Right lobe of liver (tissue), 4 donors: Measurements from ENCODE around the gene ALK.

Experiments
- CTCF ChIP-seq, 4 donors: fragments of 200-600 bp in 3 of 4; fragments of 450-650 bp in 1 of 4; IDR thresholded peaks; one replicate each; pipeline versions ENCODE4 v1.5.1 to v1.8.0; 2016 to 2022; ENCODE audit warnings: antibody characterized with exemption in 4 of 4, mild to moderate bottlenecking in 2 of 4
- POLR2A ChIP-seq: fragments of 450-650 bp; IDR thresholded peaks from one replicate; pipeline ENCODE4 v1.6.1; 2017; ENCODE audit warnings: antibody characterized with exemption, mild to moderate bottlenecking
- donor health status: DM: no; HTN: no; CAD: no.
- donor health status: DM: no; HTN: no; CAD: no.
- donor health status: DM: no; HTN: yes; CAD: no.

- TF ChIP-seq CTCF (IDR thresholded peaks at IDR 0.05) (no peak), POLR2A (no peak)
Observed at GRCh38 chr2:29831560-29831959, 89.8 kb downstream of the ALK start.
